ENCODE measurements around the gene CYP46A1.

Gene CYP46A1

DNA sequence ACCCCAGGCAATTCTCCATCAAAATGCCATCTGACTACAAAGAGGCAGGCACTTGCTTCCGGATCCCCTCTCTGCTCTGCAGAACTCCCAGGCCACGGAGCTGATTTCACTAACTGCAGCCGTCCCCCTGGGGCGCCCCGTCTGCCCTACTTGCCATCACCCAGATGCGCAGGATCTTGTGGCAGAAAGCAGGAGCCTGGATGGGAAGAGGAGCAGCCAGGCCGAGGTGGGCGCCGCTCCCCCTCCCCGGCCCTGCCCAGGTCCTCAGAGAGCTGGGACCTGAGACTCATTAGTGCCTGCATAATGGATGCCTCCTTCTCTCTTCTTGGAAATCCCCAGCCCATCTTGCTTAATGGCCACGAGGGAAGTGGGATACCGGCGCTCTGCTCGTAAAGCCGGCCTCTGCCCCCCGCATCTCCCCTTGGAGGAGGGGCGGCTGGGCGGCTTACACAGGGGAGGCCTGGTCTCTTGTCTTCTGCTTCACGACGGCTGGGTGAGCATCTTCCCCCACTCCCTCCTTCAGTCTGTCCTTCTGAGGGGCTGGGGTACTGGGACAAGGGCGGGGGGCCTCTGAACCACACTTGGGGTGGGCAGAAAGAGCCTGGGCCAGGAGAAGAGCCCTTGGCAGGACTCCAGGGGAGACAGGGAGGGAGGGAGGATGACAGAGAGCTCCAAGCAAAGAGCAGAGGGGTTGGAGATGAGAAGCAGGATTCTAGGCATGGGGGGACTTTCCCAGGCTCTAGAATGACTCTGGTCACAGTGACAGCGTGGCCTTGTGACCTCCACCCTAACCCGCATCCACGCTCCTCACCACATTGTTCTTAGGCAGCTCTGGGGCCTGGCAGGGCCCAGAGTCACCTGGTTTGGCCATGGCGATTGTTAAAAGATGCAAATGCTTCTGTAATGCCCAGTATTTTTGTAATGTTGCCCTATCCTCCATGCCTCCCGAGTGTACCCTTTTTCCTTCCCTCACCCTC lies 89.7 kb downstream of the CYP46A1 start:
- no peak overlapping the region for H3K4me3 Mint-ChIP-seq
- H3K4me1 Mint-ChIP-seq, result no peaks in the 10 kb centered on the region
- no peak for DNase-seq
- no peaks in the 10 kb centered on the region for H3K36me3 Mint-ChIP-seq
- H3K9me3 Mint-ChIP-seq, result no peaks in the 10 kb centered on the region
- CTCF ChIA-PET, result no interaction called here
- no peak overlapping the region for H3K27ac Mint-ChIP-seq
- peaks cover 32% of the 10 kb centered on the region for H3K27me3 Mint-ChIP-seq

DNA sequence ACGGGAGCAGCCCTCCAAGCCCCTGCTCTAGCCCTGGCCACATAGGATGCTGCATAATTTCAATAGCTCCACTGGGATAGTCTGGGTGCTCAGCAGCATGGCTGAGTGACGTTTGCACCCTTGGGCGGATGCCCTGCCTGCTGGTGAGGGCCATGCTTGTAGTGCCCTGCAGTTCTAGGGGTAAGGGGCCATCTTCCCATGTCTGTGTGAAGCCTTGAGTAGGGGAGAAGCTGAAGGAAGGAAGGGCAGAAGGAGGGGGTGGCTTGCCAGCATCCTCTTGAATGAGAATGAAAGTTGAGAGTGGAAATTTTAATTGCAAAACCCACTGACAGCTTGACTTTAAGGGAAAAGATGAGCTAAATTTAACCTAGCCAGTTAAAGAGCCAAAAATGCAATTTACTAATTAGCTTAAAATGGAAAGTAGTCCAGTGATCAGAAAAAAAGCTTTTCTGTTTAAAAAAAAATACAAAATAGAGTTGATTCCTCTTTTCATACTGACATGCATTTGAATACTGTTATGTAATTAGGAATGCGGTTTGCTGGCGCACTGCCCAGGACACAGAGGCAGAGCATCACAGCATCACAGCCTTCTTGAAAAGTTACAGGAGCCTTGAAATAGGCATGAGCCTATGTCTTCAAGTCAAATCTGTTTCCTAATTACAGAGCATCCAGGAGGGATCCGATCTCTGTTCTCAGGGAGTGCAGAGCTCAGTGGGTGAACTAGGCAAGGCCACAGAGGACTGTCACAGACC lies 90.6 kb downstream of the CYP46A1 start:
- DNase-seq, result no peak
- Mint-ChIP-seq H3K4me3 (no peak overlapping the region), H3K27me3 (peaks cover 35% of the 10 kb centered on the region), H3K4me1 (no peaks in the 10 kb centered on the region), H3K27ac (no peak overlapping the region), H3K9me3 (no peaks in the 10 kb centered on the region), H3K36me3 (no peaks in the 10 kb centered on the region)
- CTCF ChIA-PET, result no interaction called here

DNA sequence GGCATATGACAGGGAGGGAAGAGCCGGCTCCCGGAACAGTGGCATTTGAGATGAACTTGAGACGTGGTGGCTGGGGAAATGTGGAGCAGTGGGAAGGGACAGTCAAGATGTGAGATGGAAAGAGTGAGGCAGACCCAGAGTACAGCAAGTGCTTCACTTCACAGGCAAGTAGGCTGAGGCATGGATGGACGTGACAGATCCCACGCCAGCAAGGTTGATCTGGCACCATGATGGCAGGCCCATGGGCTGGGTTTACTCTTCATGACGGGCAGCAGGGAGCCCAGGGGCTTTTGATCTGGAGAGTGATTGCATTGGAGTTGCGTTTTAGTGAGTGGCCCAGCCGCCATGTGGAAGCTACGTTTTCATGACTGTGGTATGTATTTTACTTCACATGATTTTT lies 91.3 kb downstream of the CYP46A1 start:
- Mint-ChIP-seq H3K27me3 (peaks cover 41% of the 10 kb centered on the region), H3K4me3 (no peak overlapping the region), H3K27ac (no peak overlapping the region), H3K4me1 (no peaks in the 10 kb centered on the region), H3K9me3 (no peaks in the 10 kb centered on the region), H3K36me3 (no peaks in the 10 kb centered on the region)
- DNase-seq, result no peak
- CTCF ChIA-PET, result no interaction called here
